Colonic mucosa (tissue), 4 donors: ENCODE measurements around the gene ITGAL. TPM values are rescaled to one million over a fixed set of nuclear protein-coding genes. Genes with fewer than 3 reads are reported as not detected.

Experiments used
- DNase-seq: peaks from one replicate; pipeline ENCODE4 v3.0.0-alpha.2; 2020
- H3K27ac ChIP-seq: fragments of 200-600 bp; one replicate; pipeline ENCODE4 v1.8.0; 2021
- H3K27me3 ChIP-seq: fragments of 200-600 bp; one replicate; pipeline ENCODE4 v1.8.0; 2021
- H3K36me3 ChIP-seq: fragments of 200-600 bp; one replicate; pipeline ENCODE4 v1.8.0; 2021
- H3K4me1 ChIP-seq: fragments of 200-600 bp; one replicate; pipeline ENCODE4 v1.8.0; 2021; ENCODE audit warnings: mild to moderate bottlenecking
- H3K4me3 ChIP-seq: fragments of 200-600 bp; one replicate; pipeline ENCODE4 v1.8.0; 2021
- H3K9ac ChIP-seq, 2 donors: one replicate each; pipeline ENCODE4 v1.7.0; 2013; ENCODE audit warnings: control low read depth in 2 of 2, low read depth in 2 of 2, low read length in 2 of 2
- H3K9me3 ChIP-seq: fragments of 200-600 bp; one replicate; pipeline ENCODE4 v1.8.0; 2021
- CTCF ChIP-seq: fragments of 200-600 bp; IDR thresholded peaks from one replicate; pipeline ENCODE4 v1.8.0; 2022; ENCODE audit warnings: antibody characterized with exemption, mild to moderate bottlenecking
- intact Hi-C: fragments of 100-400 bp; cut with DNase I; formaldehyde crosslinking; loops from one replicate; pipeline ENCODE4 v1.14.1; 2022
- total RNA-seq, 2 donors: library from RNA; stranded (reverse); fragmentation: NEBNext Ultra II Directional in 1 of 2; extraction: Animal tissue kit (Norgen Biotek cat#: 25700) in 1 of 2; gene quantifications; one replicate each; pipeline ENCODE4 v1.2.1, GENCODE V29; 2021
- donor health status: healthy.
- donor health status: DM: no; HTN: no; CAD: no.
- donor health status: DM: no; HTN: no; CAD: no.

Gene ITGAL
- total RNA-seq, 2 donors from 2014 or later = 3.4 to 4.8 TPM

GRCh38 chr16:30565526-30565925, 93.0 kb downstream of the ITGAL start:
- H3K4me1 ChIP-seq = no peaks in the 10 kb centered on the region
- DNase-seq = no peak
- no peaks in the 10 kb centered on the region for H3K36me3 ChIP-seq
- H3K27me3 ChIP-seq = no peaks in the 10 kb centered on the region
- TF ChIP-seq CTCF = no peak
- no peaks in the 10 kb centered on the region for H3K9me3 ChIP-seq
- intact Hi-C loops = no loop called here
- no peak overlapping the region for H3K27ac ChIP-seq
- H3K4me3 ChIP-seq = no peak overlapping the region
- no peak overlapping the region for H3K9ac ChIP-seq

- H3K4me1 ChIP-seq = no peaks in the 10 kb centered on the region
- DNase-seq = no peak
- no peaks in the 10 kb centered on the region for H3K36me3 ChIP-seq
- no peaks in the 10 kb centered on the region for H3K9me3 ChIP-seq
- no peak overlapping the region for H3K27ac ChIP-seq
- TF ChIP-seq CTCF = no peak
- no peak overlapping the region for H3K4me3 ChIP-seq
- no peak overlapping the region for H3K9ac ChIP-seq
- intact Hi-C loops = no loop called here
- H3K27me3 ChIP-seq = no peaks in the 10 kb centered on the region
Observed at GRCh38 chr16:30565984-30566383, 93.4 kb downstream of the ITGAL start.

- no peaks in the 10 kb centered on the region for H3K36me3 ChIP-seq
Observed at GRCh38 chr16:30566531-30566930, 94.0 kb downstream of the ITGAL start.

DNA sequence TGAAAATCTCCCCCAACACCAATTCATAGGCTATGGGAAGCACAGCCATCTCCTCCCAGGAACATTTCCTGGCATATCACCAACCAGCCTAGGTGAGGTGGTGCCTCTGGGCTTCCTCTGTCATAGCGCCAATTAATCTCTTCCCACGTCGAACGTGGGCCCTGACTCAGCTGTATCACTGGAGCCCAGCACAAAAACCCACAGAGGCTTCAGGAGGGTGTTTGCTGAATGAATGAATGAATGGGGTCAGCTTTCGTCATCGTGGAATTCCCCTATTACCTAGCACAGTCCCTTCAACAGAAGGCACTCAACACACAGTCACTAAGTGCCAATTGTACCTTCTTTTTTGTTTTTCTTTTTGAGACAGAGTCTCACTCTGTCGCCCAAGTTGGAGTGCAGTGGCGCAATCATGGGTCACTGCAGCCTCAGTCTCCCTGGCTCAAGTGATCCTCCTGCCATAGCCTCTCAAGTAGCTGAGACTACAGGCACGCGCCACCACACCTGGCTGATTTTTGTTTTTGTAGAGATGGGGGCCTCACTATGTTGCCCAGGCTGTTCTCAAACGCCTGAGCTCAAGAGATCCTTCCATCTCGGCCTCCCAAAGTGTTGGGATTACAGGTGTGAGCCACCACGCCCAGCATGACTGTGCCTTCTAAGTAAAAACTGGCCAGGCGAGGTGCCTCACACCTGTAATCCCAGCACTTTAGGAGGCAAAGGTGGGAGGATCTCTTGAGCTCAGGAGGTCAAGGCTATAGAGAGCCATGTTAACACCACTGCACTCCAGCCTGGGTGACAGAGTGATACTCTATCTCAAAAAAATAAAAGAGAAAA, 94.8 kb downstream of the ITGAL start:
- H3K9ac ChIP-seq = peak overlapping the region in 1 of 2 donors; percentile 12
- intact Hi-C loops = no loop called here
- peaks cover 2% of the 10 kb centered on the region for H3K4me1 ChIP-seq
- TF ChIP-seq CTCF = no peak
- no peaks in the 10 kb centered on the region for H3K27me3 ChIP-seq
- H3K4me3 ChIP-seq = no peak overlapping the region
- DNase-seq = no peak
- no peaks in the 10 kb centered on the region for H3K36me3 ChIP-seq
- H3K9me3 ChIP-seq = no peaks in the 10 kb centered on the region
- H3K27ac ChIP-seq = peak overlapping the region; percentile 25

More at GRCh38 chr16:30566531-30566930, 94.0 kb downstream of the ITGAL start:
- Histone ChIP-seq H3K9ac (no peak overlapping the region), H3K9me3 (no peaks in the 10 kb centered on the region), H3K4me1 (no peaks in the 10 kb centered on the region), H3K27me3 (no peaks in the 10 kb centered on the region), H3K4me3 (no peak overlapping the region), H3K27ac (no peak overlapping the region)
- DNase-seq = no peak
- no peak for TF ChIP-seq CTCF
- intact Hi-C loops = no loop called here

- H3K4me1 ChIP-seq = peaks cover 5% of the 10 kb centered on the region
- peak overlapping the region; percentile 25 for H3K27ac ChIP-seq
- H3K9ac ChIP-seq = no peak overlapping the region
- no peak overlapping the region for H3K4me3 ChIP-seq
- H3K27me3 ChIP-seq = no peaks in the 10 kb centered on the region
- no peaks in the 10 kb centered on the region for H3K36me3 ChIP-seq
- intact Hi-C loops = no loop called here
- TF ChIP-seq CTCF = no peak
- DNase-seq = no peak
- no peaks in the 10 kb centered on the region for H3K9me3 ChIP-seq
Observed at GRCh38 chr16:30567991-30568638, 95.6 kb downstream of the ITGAL start.
